HEK293 (cell line): ENCODE data around the gene CCSER1.

ENCODE experiments used
- CTCF ChIA-PET: fragments of 350-600 bp; formaldehyde crosslinking; extraction: SDS; loops from one replicate; lab custom pipeline; 2021; ENCODE audit warnings: antibody characterized with exemption; lab: Yijun Ruan, JAX
- POLR2A ChIA-PET: fragments of 300-600 bp; formaldehyde crosslinking; extraction: SDS; loops from one replicate; lab custom pipeline; 2020; ENCODE audit warnings: antibody characterized with exemption, inconsistent platforms; lab: Yijun Ruan, JAX
- H3K27ac ChIP-seq: fragments of 200-500 bp; sonication (Bioruptor generic); 2 replicates; pipeline ENCODE4 v1.5.1; 2014; ENCODE audit warnings: low read depth, low read length, control low read depth, inconsistent platforms; ENCODE audit errors: extremely low read depth
- H3K36me3 ChIP-seq, 2 experiments: fragments of 200-500 bp in 1 of 2; sonication (Bioruptor generic) in 1 of 2; 1 replicate in 1 of 2; 2 replicates in 1 of 2; pipeline ENCODE4 v1.5.1; 2014 to 2017; ENCODE audit warnings: inconsistent platforms in 2 of 2, low read length in 2 of 2; ENCODE audit not compliant: control insufficient read depth in 2 of 2, insufficient read depth in 1 of 2
- H3K4me1 ChIP-seq: fragments of 200-500 bp; sonication (Bioruptor generic); 2 replicates; pipeline ENCODE4 v1.5.1; 2014; ENCODE audit warnings: mild to moderate bottlenecking, low read length, inconsistent platforms; ENCODE audit not compliant: control insufficient read depth, insufficient read depth
- H3K4me3 ChIP-seq: 2 replicates; pipeline ENCODE4 v1.5.1; 2011; ENCODE audit warnings: low read depth, mild to moderate bottlenecking, control low read depth, low read length, moderate library complexity
- H3K9me3 ChIP-seq: fragments of 200-500 bp; sonication (Bioruptor generic); 2 replicates; pipeline ENCODE4 v1.5.1; 2014; ENCODE audit warnings: low read depth, low read length, inconsistent platforms; ENCODE audit not compliant: control insufficient read depth, insufficient read depth
- ATF2 ChIP-seq: fragments of 450-650 bp; formaldehyde crosslinking; IDR thresholded peaks from 2 replicates; pipeline ENCODE4 v1.5.1; 2016; ENCODE audit warnings: missing biosample characterization, missing genetic modification characterization, low read depth
- BCL11A ChIP-seq: fragments of 450-650 bp; formaldehyde crosslinking; IDR thresholded peaks from 2 replicates; pipeline ENCODE4 v1.5.1; 2016; ENCODE audit warnings: low read depth, missing biosample characterization, missing genetic modification characterization
- GLI2 ChIP-seq: fragments of 450-650 bp; formaldehyde crosslinking; IDR thresholded peaks from 2 replicates; pipeline ENCODE4; 2017; ENCODE audit warnings: missing biosample characterization, missing genetic modification characterization, low read depth, borderline replicate concordance
- KLF8 ChIP-seq: fragments of 450-650 bp; formaldehyde crosslinking; IDR thresholded peaks from 2 replicates; pipeline ENCODE4 v1.5.1; 2016; ENCODE audit warnings: missing biosample characterization, missing genetic modification characterization
- PRDM1 ChIP-seq: fragments of 450-650 bp; formaldehyde crosslinking; IDR thresholded peaks from 2 replicates; pipeline ENCODE4; 2016; ENCODE audit warnings: missing biosample characterization, missing genetic modification characterization
- PRDM4 ChIP-seq: fragments of 450-650 bp; formaldehyde crosslinking; IDR thresholded peaks from 2 replicates; pipeline ENCODE4 v1.5.1; 2017; ENCODE audit warnings: missing biosample characterization, missing genetic modification characterization
- SP7 ChIP-seq: fragments of 450-650 bp; formaldehyde crosslinking; IDR thresholded peaks from 2 replicates; pipeline ENCODE4 v1.5.1; 2016; ENCODE audit warnings: missing biosample characterization, missing genetic modification characterization
- TCF7L2 ChIP-seq: IDR thresholded peaks from 2 replicates; pipeline ENCODE4 v1.6.1; 2011; ENCODE audit warnings: low read depth, mild to moderate bottlenecking, inconsistent platforms, low read length, moderate library complexity, borderline replicate concordance
- TRIM28 ChIP-seq: IDR thresholded peaks from 2 replicates; pipeline ENCODE4 v1.6.1; 2011; ENCODE audit warnings: low read length, control low read depth, borderline replicate concordance
- TSHZ1 ChIP-seq: fragments of 450-650 bp; formaldehyde crosslinking; IDR thresholded peaks from 2 replicates; pipeline ENCODE4 v1.5.1; 2016; ENCODE audit warnings: missing biosample characterization, missing genetic modification characterization, borderline replicate concordance
- WT1 ChIP-seq: fragments of 450-650 bp; formaldehyde crosslinking; IDR thresholded peaks from 2 replicates; pipeline ENCODE4 v1.5.1; 2016; ENCODE audit warnings: missing biosample characterization, missing genetic modification characterization
- YY2 ChIP-seq: fragments of 450-650 bp; formaldehyde crosslinking; IDR thresholded peaks from 2 replicates; pipeline ENCODE4 v1.5.1; 2016; ENCODE audit warnings: missing biosample characterization, missing genetic modification characterization
- ZBTB17 ChIP-seq: fragments of 450-650 bp; formaldehyde crosslinking; IDR thresholded peaks from 2 replicates; pipeline ENCODE4 v1.5.1; 2016; ENCODE audit warnings: missing biosample characterization, missing genetic modification characterization
- ZBTB21 ChIP-seq: fragments of 450-650 bp; formaldehyde crosslinking; IDR thresholded peaks from 2 replicates; pipeline ENCODE4 v1.5.1; 2017; ENCODE audit warnings: missing biosample characterization, missing genetic modification characterization
- ZIC2 ChIP-seq: fragments of 450-650 bp; formaldehyde crosslinking; IDR thresholded peaks from 2 replicates; pipeline ENCODE4 v1.5.1; 2016; ENCODE audit warnings: missing biosample characterization, missing genetic modification characterization
- ZNF248 ChIP-seq: fragments of 450-650 bp; formaldehyde crosslinking; IDR thresholded peaks from 2 replicates; pipeline ENCODE4 v1.5.1; 2017; ENCODE audit warnings: missing biosample characterization, missing genetic modification characterization
- ZNF335 ChIP-seq: fragments of 450-650 bp; formaldehyde crosslinking; conservative IDR thresholded peaks from 2 replicates; pipeline ENCODE4 v1.5.1; 2016; ENCODE audit warnings: missing biosample characterization, missing genetic modification characterization
- ZNF362 ChIP-seq: fragments of 450-650 bp; formaldehyde crosslinking; IDR thresholded peaks from 2 replicates; pipeline ENCODE4 v1.5.1; 2016; ENCODE audit warnings: missing biosample characterization, missing genetic modification characterization
- ZNF366 ChIP-seq: fragments of 450-650 bp; formaldehyde crosslinking; conservative IDR thresholded peaks from 2 replicates; pipeline ENCODE4 v1.5.1; 2016; ENCODE audit warnings: missing biosample characterization, missing genetic modification characterization
- ZNF600 ChIP-seq: fragments of 450-650 bp; formaldehyde crosslinking; IDR thresholded peaks from 2 replicates; pipeline ENCODE4 v1.5.1; 2016; ENCODE audit warnings: missing biosample characterization, missing genetic modification characterization
- ZNF629 ChIP-seq: fragments of 450-650 bp; formaldehyde crosslinking; IDR thresholded peaks from 2 replicates; pipeline ENCODE4 v1.5.1; 2017; ENCODE audit warnings: missing biosample characterization, missing genetic modification characterization
- ZNF639 ChIP-seq: fragments of 450-650 bp; formaldehyde crosslinking; IDR thresholded peaks from 2 replicates; pipeline ENCODE4 v1.5.1; 2016; ENCODE audit warnings: missing biosample characterization, missing genetic modification characterization
- ZNF843 ChIP-seq: fragments of 450-650 bp; formaldehyde crosslinking; IDR thresholded peaks from 2 replicates; pipeline ENCODE4 v1.5.1; 2016; ENCODE audit warnings: missing biosample characterization, missing genetic modification characterization
- ZSCAN4 ChIP-seq: fragments of 450-650 bp; formaldehyde crosslinking; IDR thresholded peaks from 2 replicates; pipeline ENCODE4 v1.5.1; 2017; ENCODE audit warnings: missing biosample characterization, missing genetic modification characterization
- ZXDB ChIP-seq: fragments of 450-650 bp; formaldehyde crosslinking; IDR thresholded peaks from 2 replicates; pipeline ENCODE4 v1.5.1; 2016; ENCODE audit warnings: missing biosample characterization, missing genetic modification characterization

The CCSER1 gene

GRCh38 chr4:90950385-90950841 is 823.2 kb downstream of the CCSER1 start:
- ChIA-PET CTCF (no interaction called here), POLR2A (no interaction called here)
- H3K36me3 ChIP-seq: no peaks in the 10 kb centered on the region
- no peaks in the 10 kb centered on the region for H3K9me3 ChIP-seq
- H3K4me1 ChIP-seq: no peaks in the 10 kb centered on the region; the same call in 1 of the 2 replicates
- no peak overlapping the region; the same call in 1 of the 2 replicates for H3K4me3 ChIP-seq
- no peak overlapping the region for H3K27ac ChIP-seq
- TF ChIP-seq ZNF639 (0 out of 2 replicates have a peak, but pooled peaks have one; percentile 38), TSHZ1 (tag by site-specific recombination) (no peak), BCL11A (no peak), ZNF843 (peak; percentile 86), SP7 (tag by site-specific recombination) (peak; percentile 41; the same call in 1 of the 2 replicates), ZIC2 (peak; percentile 50; the same call in 1 of the 2 replicates), ZNF362 (tag by site-specific recombination) (no peak), ZNF600 (tag by site-specific recombination) (no peak), ZBTB17 (peak; percentile 59; the same call in 1 of the 2 replicates), ZSCAN4 (tag by site-specific recombination) (peak; percentile 82), WT1 (tag by site-specific recombination) (no peak), YY2 (no peak), ZBTB21 (tag by site-specific recombination) (peak; percentile 8; the same call in 1 of the 2 replicates), PRDM4 (tag by site-specific recombination) (peak; percentile 45; the same call in 1 of the 2 replicates), ZNF248 (no peak), ZXDB (tag by site-specific recombination) (peak; percentile 69), PRDM1 (tag by site-specific recombination) (no peak), TRIM28 (peak; percentile 65), GLI2 (0 out of 2 replicates have a peak, but pooled peaks have one; percentile 38), ZNF366 (tag by site-specific recombination) (peak; percentile 29), ZNF335 (tag by site-specific recombination) (0 out of 2 replicates have a peak, but pooled peaks have one; percentile 30), KLF8 (tag by site-specific recombination) (0 out of 2 replicates have a peak, but pooled peaks have one; percentile 13), ATF2 (tag by site-specific recombination) (no peak), TCF7L2 (peak; percentile 67; the same call in 1 of the 2 replicates), ZNF629 (tag by site-specific recombination) (0 out of 2 replicates have a peak, but pooled peaks have one; percentile 15)
